ENCODE results near the gene MAST2.
"Not testable (repeated sequence)": the region's sequence is repeated elsewhere in the genome, so short reads cannot be mapped to it uniquely, and the experiment has no call there.

The MAST2 gene

DNA sequence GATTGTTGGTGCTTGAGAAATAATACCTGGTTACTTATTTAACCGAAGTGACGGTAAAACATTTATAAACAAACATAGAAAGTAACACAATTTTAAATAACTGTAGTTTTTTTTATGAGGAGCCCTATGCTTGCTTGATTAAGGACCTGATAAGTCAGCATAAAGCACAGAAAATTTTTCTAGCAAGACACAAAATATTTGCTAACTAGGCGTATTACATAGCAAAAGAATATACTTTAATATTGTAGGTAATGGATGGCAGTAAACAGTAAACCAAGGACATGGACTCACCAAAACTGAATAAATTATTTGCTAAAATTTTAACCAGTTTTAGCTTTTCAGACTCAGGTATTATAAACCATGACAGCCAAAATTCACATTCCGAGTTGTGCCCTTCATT lies 90.9 kb downstream of the MAST2 start:
- no peak for DNase-seq (ENCODE audit: low spot score)

DNA sequence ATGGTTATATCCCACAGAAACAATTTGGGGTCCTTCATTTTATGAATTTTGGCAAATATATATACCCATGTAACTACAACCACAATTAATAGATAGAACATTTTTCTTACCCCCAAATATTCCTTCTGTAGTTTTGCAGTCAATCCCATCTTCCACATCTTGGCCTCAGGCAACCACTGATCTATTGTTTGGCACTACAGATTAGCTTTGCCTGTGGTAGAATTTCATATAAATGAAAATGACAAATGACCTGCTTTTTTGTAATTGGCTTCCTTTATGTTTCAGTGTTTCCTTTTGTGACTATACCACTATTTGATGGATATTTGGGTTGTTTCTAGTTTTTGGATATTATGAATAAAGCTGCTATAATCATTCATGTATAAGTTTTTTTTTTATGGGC lies 91.5 kb downstream of the MAST2 start:
- DNase-seq (ENCODE audit: low spot score): no peak

DNA sequence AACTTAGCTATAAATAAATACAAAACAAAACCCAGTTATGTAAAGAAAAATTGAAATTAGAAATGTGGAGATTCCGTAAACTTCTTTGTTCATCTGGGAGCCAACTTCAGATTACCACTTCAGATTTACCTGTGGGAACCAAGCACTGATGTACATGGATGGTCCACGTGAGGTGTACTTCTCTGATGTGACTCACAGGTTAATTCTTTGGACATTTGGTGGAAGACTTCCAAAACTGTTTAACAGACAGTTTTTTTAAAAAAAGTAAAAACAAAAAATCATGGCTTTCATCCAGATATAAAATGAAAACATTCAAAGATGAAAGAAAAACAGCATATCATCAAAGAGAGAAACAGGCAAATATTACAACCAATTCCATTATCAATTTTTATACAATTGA lies 92.0 kb downstream of the MAST2 start:
- DNase-seq (ENCODE audit: low spot score): no peak

DNA sequence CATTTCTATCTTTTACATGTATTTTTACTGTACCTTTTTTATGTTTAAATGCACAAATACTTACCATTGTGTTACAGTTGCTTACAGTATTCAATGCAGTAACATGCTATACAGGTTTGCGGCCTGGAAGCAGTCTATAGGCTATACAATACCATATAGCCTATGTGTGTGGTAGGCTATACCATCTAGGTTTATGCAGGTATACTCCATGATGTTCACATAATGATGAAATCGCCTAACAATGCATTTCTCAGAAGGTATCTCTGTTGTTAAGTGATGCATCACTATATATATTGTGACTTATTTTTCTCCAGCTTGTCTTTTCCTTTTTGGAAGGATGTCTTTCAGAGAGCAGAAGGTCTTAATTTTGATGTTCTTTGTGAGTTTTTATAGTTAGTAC lies 103.5 kb downstream of the MAST2 start:
- DNase-seq (ENCODE audit: low spot score): no peak

DNA sequence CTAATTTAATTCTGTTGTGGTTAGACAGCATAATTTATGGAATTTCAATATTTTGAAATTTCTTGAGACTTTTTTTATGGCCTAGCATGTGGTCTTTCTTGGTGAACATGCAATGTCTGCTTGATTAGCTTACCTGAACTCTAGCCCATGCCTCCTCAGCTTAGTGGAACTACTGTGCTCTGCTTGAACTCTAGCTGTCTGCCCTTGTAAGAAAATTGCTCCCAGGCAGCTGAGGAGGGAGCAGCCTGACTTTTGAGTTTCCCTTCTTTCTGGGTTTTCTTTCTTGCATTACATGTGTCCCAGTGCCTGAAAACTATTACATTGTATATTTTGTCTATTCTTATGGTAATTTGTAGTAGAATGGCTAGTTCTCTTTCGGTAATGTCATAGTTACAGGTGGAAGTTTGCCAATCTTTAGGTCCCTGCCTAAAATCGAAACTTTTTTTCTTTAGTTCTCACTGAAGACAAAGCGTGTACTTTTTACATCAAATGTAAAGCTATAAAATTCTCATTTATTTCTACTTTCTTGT lies 105.3 kb downstream of the MAST2 start:
- no peak for DNase-seq (ENCODE audit: low spot score)

DNA sequence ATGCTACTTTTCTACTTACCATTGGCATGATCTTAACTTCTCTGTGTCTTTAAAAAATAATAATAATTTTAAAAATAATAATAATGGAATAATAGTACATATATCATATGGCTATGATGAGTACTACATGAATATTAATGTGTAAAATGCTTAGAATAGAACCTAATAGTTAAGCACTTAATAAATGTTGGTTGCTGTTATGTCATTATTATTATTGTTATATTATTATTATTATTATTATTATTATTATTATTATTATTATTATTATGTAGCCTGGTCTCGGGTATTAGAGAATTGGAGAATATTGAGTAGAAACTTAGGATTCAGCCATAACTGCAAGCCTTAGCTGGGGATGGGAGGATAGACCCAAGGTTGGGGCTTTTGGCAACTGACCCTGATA lies 108.2 kb downstream of the MAST2 start:
- no peak for DNase-seq (ENCODE audit: low spot score)

DNA sequence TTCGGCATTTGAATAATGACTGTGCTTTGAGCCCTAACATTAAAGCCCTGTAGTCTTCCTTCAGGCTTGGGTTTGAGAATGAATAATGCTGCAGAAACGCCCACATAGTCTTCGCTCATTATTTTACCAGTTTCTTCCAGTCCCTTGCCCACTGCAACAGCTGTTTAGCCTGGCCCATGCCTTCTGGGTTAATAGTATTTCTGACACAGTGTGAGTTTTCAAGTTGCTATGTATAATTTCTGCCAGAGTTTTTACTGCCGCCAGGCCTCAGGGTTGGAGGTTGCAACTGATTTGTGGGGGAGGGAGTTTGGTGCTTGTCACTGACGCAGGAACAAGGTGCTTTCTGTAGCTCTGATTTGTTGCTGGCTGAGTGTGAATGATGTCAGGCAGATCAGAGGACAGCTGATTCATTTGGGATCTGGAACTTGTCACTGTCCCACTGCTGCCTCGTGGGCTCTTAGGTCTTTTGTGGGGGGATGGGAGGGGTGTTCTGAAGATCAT lies 109.8 kb downstream of the MAST2 start:
- DNase-seq (ENCODE audit: low spot score): peak; percentile 24

DNA sequence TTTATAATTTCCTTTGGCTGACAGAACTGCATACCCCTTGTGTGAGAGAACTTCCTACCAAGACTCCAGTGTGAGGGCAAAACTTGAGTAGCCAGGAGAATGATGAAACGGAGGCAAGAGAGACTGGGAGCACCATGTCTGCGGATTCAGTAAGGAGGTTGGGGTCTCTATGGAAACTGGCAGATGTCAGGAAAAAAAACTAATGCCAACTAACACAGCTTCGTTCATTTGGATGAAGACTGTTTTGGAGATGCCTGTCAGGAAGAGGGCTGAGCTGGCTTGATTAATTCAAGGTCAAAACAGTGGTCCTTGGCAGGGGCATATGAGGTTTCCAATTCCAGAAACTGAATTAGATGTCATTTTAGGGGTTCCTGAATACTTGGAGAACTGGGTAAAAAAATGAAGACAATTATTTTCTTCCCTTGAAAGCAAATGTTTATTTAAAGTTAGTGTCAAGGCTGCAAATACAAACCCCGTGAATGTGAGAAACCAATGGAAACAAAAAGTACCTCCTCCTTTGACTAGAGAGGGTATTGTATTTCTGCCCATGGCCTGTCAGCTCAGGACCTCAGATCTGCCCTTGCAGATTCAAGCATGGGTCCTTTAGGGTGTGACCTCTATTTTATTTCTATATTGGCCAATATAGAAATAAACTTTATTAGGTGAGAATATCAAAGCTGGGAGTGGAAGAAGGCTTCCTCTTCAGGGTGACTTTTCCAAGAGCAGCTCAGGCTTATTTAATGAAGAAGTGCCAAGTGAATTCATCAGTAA lies 110.5 kb downstream of the MAST2 start:
- no peak for DNase-seq (ENCODE audit: low spot score)

DNA sequence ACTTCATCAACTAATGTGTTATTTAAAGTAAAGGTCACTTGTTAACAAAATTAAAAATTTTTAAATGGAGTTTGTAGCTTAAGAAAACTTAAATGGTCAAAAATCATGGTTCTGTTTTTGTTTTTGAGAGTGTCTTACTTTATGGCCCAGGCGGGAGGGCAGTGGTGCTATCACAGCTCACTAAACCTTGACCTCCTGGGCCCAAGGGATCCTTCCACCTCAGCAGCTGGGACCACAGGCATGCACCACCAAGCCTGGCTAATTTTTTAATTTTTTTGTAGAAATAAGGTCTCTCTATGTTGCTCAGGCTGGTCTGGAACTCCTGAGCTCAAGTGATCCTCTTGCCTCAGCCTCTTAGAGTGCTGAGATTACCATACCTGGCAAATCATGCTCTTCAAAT lies 111.4 kb downstream of the MAST2 start:
- DNase-seq (ENCODE audit: low spot score): no peak

DNA sequence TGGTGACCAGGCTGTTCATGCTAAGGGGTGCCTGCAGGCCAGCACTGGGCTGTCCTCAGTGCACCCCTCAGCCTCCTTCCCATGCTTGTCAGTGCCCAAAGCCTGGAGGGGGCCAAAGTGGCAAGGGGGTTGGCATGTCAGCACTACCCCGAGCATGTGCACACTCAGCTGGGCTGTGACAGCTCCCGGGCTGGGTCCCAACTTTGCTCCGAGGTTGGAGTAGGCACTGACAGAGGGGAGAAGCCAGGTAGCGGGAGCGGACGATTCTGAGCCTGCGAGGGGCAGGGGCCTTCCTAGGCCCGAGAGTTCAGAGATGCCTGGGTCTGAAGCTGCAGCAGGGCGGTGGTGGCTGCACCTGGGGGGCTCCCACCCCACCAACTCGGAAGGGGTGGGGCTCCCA lies 119.0 kb downstream of the MAST2 start:
- DNase-seq (ENCODE audit: low spot score): no peak

DNA sequence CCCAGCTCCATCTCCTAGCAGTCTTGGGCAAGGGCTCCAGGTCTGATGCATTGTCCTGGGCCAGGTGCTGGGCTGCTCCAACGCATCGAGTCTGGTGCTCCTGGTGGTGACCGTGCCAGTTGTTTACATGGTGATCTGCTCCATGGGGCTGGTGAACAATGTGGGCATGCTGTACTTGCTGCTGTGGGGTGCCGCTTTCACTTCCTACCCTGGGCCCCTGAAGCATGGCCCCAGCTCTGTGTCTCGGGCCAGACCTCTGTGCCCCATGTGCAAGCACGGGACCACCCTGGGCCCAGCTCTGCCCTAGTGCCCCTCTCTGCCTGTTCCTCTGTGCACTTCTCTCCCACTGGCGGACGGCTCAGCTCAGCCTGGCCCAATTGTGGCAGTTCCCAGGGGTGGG lies 119.4 kb downstream of the MAST2 start:
- DNase-seq (ENCODE audit: low spot score): no peak

DNA sequence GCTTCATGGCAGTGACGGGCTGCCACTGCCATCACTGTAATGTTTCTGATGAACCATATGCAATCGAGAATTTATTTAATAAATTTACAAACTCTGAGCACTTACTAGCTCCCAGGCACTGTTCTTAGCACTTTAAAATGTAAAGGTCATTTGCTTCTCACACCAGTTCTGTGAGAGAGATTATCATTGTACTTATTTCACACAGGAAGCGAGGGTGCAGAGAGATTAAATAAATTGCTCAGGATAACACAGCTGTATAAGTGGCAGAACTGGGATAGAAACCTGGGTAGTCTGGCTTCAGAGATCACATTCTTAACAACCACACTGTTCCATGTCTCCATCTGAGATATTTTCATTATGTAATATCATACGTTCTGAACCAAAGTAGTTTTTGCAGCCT lies 119.9 kb downstream of the MAST2 start:
- DNase-seq (ENCODE audit: low spot score): no peak

DNA sequence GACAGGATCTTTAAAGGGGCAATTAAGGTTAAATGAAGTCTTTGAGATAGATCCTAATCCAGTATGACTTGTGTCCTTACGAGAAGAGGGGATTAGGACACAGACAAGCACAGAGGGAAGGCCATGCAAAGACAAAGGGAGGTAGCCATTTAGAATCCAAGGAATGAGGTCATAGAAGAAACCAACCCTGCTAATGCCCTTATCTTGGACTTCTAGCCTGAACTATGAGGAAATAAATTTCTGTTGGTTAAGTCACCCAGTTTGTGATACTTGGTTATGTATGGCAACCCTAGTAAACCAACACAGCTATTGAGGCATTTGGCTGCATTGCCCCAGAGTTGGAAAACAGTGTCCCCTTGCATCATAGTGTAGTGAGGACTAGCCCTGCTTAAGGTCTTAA lies 121.3 kb downstream of the MAST2 start:
- DNase-seq (ENCODE audit: low spot score): no peak

DNA sequence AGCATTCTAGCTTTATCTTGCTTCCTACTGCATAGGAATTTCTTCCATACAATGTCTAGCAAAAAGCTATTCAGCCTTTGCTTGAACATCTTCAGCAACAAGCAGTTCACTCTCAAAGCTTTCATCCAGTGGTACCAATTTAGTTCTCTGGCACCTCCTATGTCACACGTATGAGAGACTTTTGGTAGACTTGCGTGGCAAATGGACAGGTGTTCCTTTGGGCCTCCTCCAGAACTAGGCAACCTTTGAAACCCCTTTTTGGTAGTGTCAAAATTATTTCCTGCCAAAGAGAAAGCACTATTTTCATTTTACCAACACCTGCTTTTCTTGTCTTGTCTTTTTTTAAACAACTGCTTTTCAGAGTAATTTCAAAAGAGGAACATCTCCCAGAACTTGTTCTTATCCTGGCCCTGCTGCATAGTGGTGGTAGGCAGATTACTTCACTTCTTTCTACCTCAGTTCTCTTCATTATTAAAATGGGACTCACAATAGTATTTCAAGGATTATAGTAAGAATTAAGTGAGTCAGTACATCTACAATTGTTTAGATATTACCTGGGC lies 122.4 kb downstream of the MAST2 start:
- DNase-seq (ENCODE audit: low spot score): no peak

DNA sequence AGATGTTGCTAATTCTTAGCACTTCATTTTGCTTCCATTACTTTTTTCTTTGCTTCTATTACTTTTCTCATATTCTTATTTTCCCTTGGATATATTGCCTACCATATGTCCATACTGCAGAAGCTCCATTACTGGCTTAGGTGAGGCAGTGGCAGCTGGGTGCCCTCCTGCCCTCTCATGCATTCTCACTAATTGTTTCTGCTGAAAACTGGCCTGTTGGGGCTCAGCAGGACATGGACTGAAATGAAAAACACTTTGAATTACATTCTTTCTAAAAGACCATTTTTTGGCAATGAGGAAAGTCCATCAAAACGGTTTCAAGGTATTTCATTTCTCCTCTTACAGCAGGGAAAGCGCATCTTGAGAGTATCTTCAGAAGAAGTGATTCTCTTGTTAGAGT lies 122.9 kb downstream of the MAST2 start:
- DNase-seq (ENCODE audit: low spot score): no peak

DNA sequence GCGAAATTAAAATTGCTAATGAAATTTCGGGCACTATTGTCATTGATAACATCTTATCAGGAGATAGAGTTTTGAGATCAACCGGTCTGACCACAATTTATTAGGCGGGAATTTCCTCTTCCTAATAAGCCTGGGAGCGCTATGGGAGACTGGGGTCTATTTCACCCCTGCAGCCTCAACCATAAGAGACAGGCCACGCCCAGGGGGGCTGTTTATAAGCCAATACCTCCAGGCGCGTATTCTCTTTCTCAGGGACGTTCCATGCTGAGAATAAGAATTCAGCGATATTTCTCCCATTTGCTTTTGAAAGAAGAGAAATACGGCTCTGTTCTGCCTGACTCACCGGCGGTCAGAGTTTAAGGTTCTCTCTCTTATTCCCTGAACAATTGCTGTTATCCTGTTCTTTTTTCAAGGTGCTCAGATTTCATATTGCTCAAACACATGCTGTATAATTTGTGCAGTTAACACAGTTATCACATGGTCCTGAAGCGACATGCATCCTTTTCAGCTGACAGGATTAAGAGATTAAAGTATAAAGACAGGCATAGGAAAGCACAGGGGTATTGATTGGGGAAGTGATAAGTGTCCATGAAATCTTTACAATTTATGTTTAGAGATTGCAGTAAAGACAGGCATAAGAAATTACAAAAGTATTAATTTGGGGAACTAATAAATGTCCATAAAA lies 124.0 kb downstream of the MAST2 start:
- not testable (repeated sequence) for DNase-seq (ENCODE audit: low spot score)

DNA sequence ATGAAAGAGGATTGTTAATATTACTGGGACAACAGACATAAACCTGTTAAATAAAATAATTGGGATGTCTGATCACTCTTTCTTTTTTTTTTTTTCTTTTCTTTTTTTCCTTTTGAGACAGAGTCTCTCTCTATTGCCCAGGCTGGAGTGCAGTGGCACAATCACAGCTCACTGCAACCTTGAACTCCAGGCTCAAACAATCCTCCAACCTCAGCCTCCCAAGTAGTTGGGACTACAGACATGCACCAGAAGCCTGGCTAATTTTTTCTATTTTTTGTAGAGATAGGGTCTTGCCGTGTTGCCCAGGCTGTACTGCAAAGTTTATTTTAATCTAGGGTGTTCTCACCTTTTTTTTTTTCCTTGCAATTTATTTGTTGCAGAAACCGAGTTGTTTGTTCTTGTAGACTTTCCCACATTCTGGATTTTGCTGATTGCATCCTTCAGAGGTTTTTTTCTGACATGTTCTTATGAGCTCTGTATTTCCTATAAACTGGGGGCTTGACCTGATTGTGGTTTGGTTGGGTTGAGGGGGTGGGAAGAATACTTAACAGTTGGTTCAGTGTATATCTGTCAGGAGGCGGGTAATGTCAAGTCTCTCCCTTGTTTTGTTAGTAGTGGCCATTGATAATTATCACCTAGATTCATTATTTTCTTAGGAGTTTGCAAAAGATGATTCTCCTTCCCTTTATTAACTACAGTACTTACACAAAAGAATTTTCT lies 125.2 kb downstream of the MAST2 start:
- no peak for DNase-seq (ENCODE audit: low spot score)

DNA sequence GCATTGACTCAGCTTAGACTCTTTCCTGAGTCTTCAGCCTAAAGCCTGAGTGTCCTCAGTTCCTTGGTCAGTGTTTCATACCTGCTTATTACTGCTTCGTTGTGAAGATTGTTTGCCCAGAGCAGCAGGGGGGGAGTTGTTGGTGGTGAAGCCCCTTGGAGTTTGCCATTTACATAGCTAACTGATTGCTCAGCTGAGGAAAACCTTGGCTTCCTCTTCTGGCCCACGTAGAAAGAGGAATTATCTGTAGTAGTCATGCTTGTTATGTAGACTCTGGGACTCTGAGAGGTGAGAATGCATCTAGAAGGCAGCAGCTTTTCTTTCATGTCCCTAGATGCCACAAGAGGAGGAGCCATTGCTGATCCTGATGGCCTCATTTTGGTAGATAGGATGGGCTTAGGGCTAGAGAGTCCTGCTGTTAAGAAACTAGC lies 125.9 kb downstream of the MAST2 start:
- no peak for DNase-seq (ENCODE audit: low spot score)

DNA sequence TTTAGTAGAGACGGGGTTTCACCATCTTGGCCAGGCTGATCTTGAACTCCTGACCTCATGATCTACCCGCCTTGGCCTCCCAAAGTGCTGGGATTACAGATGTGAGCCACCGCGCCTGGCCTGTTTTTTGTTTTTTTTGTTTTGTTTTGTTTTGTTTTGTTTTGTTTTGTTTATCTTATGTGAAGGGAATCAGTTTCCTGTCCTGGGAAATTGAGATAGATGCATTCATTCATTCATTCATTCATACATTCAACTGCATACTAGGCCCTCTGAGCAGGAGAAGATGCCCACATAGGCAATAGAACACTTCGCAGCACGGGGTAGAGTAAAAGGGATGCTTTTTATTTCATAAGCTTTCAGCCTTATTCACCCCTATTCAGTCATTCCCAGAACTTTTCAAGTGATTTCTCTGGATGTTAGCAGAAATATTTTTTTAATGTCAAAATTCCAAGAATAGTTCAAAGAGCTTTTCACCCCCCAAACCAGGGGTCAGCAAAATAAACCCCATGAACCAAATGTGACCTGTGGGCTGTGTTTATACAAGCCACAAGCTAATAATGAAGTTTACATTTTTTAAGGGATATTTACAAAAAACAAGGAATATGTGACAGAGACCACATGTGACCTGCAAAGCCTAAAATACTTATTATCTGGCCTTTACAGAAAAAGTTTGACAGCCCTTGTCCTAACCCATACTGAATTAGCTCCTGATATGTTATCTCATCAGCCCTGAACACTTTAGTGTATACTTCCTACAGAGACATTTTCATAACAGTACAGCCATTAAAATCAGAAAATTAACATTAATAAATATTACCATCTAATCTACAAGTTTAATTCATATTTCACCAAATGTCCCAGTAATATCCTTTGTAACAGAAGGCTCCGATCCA lies 127.1 kb downstream of the MAST2 start:
- no peak for DNase-seq (ENCODE audit: low spot score)

DNA sequence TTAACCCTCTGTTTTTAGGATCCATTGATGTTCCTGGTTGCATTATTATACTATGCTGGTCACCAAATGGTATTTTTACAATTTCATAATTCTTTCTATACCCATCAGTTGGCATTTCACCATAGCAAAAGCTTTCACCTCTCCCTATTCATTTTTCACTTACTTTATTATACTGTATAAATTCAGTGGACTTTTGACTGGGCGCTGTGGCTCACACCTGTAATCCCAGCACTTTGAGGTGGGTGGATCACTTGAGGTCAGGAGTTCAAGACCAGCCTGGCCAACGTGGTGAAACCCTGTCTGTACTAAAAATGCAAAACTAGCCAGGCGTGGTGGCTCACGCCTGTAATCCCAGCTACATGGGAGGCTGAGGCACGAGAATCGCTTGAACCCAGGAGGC lies 128.8 kb downstream of the MAST2 start:
- not testable (repeated sequence) for DNase-seq (ENCODE audit: low spot score)

DNA sequence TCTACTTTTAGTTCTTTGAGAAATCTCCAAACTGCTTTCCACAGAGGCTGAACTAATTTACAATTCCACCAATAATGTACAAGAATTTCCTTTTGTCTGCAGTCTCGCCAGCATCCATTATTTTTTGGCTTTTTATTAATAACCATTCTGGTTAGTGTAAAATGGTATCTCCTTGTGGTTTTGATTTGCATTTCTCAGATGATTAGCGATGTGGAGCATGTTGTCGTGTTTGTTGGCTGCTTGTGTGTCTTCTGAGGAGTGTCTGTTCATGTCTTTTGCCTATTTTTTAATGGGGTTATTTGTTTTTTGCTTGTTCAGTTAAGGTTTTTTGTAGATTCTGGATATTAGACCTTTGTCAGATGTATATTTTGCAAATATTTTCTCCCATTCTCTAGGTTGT lies 131.5 kb downstream of the MAST2 start:
- no peak for DNase-seq (ENCODE audit: low spot score)

Measured in activated CD4-positive, alpha-beta T cell treated with anti-CD3 and anti-CD28 coated beads, Interleukin-2, Interleukin-4, amounts not matched to agents 100 ng/mL and 50 ng/mL, durations not matched to agents 16 hours and 8 hours (primary cell).